Iris pigment epithelial cell (primary cell): Measurements from ENCODE around the gene ARID5B.

Experiments
- DNase-seq: peaks from one replicate; pipeline ENCODE4 v3.0.0-alpha.2; 2011; ENCODE audit warnings: low read depth

Gene ARID5B

DNA sequence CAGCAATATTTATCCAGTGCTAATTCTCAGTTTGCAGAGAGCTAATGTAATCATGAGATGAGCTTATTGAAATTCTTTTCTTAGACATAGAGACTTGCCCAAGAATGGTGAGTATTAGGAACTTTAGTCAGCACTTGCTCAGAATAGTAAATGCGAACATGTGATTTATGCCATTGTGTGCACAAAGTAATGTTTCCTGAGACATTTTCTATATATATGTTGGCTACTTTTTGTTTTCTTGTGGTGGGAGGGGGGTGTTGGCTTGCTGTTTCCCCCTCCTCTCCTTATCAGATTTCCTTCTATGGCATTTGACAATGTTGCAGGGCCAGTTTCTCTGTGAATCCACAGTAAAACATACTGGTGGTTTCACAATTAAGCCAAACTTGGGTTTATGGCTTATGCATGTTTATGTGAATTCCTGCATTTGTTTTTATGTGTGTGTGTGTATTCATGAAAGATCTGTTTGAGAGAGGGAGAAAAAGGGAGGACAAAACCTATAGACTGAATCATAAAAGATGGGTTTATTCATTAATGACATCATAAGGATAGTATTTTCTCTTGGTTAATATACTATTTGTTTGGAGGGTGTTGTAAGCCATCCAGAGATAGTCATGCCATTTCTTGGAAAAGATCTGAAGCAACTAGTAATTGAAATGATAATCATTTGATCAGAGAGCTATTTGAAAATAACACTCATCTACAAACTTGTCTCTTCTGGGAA is 36.3 kb downstream of the ARID5B start:
- DNase-seq = peak; percentile 72

DNA sequence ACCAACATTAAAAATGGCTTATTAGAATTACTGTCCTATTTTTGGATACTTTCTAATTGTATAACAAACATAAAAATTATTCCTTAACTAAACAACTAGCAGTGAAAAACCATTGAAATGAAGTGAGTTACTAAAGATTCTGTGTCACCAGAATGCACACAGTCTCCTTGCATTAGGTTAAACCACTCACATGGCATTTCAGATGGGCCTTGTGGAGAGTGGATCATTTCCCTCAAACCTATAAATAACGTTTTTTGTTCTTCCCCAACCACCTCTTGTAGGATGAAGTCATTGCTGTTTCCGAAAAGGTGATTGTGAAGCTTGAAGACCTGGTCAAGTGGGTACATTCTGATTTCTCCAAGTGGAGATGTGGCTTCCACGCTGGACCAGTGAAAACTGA is 38.4 kb downstream of the ARID5B start:
- DNase-seq = peak; percentile 34

DNA sequence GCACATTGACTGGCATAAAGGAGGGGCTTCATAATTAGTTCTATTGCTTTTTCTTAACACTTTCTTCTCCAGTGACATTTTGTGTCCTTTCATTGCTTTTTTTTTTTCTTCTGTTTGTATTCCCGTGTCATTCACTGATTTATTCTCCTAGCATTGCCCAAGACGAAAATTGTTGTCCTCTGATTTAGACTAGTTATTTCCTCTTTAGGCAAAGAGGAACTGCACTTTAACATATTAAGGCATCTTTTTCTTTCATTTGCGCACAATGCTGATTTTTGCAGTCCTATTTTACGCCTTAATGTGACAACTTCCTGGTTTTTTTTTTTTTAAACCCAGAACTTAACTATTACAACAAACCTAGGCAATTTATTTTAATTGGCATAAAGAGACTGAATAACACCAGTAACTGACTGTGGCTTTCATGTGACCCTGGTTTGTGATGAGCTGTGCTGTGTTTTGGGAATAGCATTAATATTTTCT is 39.7 kb downstream of the ARID5B start:
- no peak for DNase-seq

DNA sequence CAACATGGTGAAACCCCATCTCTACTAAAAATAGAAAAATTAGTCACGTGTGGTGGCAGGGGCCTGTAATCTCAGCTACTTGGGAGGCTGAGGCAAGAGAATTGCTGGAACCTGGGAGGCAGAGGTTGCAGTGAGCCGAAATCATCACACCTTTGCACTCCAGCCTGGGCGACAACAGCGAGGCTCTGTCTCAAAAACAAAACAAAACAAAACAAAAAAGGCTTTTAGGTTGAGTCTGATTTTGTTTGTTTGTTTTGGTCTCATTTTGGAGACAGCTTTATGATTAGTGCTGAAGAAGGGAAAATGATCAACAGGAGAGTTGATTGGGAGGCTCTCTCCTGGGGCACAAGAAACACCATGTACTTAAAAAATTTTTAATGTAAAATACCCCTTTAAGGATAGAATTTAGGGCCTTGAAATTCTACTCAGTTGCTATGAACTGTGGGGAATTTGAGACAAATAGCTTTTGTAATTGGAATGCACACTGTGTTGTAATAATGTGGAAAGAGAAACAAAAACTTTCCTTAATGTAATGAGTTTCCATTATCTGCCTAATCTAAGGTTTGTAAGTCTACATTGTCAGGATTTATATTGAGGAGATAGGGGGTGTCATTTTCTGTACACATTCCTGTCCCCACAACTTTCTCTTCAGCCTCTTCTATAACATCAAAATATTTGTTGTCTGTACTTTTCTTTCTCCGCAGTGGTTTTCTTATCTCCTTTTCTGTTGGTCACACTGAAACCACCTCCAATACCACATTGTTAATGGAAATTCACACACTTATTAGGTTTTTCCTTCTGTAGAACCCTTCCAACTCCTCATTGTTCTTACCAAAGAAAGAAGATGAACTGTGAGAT is 41.3 kb downstream of the ARID5B start:
- peak; percentile 81 for DNase-seq

DNA sequence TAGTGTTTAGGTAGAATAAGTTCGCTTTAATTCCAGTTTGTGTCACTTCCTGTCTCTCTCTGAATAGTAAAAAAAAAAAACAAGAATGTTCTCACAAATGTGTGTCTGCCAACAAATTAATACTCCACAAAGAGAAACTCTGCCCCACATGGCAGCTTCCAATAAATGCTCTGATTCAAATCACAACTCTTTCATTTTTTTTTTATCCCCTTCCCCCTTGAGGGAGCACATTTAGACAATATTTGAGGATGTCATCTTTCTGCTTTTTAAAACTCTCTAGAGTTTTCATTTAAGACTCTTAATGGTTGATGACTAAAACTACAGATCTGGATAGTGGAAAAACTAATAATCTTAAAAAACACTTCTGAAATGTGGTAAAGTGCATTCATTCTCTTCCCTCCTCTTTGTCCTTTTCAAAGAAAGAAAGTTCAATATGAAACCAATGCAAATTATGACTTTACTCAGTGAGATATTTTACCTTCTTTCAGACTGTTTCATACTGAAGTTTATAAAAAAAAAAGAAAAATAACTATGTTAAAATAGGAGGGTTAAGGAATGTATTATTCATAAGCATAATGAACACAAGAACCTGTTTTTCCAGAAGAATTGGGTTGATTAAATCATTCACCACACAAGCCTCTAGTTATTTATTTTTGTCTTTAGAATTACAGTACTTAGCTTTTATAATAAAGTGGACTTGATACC is 42.3 kb downstream of the ARID5B start:
- peak; percentile 85 for DNase-seq

DNA sequence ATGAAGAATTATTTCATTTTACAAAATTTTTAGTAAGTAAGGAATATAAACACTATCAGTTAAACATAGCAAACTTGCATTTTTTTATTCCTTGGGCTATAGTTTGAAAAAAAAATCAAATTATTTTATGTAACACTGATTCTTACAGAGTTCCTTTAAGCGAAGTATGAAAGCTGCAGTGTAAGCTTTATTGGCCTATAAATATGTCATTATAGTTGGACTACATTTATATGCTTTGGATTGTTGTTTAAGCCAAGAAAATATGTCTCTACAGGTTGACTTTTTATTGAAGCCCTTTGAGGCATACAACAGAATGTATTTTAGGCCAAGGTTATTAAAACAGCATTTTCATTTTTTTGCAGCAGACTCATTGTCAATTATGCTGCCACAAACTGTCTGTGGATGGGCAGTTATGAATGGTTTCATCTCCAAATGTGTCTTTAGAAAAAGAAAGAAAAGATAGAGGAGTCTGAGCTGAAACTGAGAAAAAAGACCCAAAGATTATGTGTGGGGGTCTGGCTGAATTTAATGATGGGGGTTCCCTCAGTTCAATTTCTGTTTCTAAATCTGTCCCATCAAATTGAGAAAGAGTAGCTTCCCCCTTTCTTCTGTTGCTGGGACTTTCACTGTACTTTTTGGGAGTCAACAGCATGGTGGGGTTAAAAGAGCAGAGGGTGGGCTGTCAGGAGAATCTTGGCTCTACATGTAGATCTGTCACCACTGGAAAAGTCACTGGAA is 43.1 kb downstream of the ARID5B start:
- DNase-seq = no peak

DNA sequence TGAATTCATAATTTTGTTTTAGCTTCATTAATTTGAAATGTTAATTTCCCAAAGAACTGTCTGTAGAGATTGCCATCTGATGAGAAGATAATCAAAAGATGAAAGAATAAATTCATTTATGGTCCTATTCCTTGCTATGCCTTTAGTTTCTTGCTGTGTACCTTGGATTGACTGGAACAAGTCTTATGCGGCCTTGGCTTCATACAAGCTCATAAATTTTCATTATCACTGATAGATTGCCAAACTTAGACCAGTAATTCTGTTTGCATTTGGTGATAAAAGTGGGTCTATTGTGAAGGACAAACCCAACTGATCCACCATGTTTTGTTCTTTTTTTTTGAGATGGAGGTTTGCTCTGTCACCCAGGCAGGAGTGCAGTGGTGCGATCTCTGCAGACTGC is 48.2 kb downstream of the ARID5B start:
- no peak for DNase-seq

DNA sequence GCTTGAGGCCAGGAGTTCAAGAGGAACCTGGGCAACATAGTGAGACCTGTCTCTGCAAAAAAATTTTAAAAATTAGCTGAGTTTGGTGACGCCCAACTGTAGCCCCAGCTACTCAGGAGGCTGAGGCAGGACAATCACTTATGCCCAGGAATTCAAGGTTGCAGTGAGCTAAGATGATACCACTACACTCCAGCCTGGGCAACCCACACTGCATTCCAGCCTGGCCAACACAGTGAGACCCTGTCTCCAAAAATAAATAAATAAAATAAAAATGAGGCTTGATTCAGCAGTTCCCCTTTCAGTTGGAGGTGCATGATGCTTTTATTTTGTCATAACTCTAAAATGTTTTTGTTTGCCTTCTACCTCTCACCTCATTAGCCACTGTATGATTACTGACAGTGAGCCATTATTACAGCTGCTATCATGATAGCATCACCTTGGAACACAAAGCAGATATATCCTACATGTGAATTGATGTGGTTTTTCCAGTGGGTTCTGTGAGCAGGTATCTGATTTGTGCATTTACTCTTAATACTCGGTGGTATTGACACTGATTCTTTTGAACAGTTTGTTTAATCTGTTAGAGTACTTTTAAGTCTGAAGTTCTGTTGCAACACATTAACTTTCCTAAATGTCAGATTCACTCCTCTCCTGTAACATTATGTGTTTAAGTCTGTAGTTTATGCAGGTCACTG is 49.1 kb downstream of the ARID5B start:
- DNase-seq = no peak

DNA sequence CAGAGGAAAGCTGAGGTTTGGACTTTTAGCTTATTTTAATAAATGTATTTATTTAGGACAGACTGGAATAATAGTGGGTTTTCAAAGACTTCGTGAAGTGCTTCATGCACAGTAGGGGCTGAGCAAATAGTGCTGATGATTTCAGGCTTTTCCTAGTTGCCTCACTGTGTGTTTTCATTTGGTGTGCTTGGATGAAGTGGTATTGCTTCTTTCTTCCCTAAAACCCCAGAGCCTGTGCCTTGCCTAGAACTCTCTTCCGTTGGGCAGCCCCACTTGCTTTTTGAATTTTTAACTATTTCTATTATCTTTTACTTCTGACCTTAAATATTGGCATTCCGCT is 49.6 kb downstream of the ARID5B start:
- DNase-seq = no peak

DNA sequence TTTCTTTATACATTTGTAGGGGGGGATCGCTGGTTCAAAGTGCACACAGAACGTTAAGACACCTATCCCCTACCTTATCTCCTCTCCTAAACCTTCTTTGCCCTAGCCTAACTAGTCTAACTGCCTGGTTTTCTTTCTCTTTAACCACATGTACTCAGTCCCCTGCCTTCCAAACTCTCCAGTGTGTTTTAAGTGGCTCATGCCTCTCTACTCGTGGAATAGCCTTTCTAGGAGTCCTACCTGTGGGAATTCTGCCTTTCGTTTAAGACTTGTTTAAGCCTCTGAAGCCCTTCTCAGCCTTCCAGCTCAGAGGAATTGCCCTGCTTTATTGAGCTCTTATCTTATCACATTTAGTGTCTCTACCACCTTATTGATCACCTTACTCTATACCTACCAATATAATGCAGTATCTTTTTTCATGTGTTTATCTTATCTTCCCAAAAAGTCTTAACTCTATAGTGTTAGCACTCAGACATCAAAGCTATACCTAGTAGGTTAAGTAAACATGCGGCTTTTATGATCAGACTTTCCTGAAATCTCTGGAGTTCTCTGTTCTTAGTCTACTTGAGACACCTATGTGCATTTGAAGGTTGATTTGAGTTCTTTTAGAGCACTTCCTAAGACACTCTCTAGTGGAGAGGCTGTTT is 50.7 kb downstream of the ARID5B start:
- DNase-seq = no peak

DNA sequence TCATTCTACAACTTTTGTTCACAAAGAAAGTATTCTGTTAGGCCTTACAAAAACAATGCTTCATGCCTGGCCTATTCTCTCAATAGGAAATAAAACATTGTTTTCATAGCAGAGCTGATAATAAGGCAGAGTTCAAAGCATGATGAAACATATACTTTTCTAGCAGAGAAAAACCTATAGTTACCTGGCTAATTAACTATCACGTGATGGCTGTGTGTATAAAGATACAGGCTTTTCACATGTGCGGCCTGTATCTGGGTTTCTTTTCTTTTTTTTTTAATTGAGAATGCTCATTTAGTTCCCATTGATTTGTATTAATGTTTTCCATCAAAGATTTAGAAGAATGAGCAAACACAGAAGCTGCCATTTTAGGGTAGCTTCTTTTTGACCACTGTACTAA is 51.7 kb downstream of the ARID5B start:
- no peak for DNase-seq

DNA sequence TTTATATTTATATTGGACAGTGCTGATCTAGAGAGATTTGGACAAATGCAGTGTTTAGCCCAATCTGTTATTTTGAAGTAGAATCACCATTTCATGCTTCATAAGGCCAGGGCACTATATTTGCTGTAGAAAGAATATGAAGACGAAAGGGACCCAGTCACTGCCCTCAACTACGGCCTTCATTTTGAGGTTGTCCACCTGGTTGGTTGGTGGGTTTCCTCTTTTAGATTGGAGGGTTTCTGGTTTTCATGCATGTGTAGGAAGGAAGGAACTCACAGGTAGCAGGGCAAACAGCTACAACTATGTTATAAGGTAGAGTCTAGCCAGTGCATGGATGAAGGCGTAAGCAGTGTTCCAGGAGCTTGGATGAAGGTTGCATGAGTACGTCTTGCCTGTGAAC is 56.3 kb downstream of the ARID5B start:
- no peak for DNase-seq

DNA sequence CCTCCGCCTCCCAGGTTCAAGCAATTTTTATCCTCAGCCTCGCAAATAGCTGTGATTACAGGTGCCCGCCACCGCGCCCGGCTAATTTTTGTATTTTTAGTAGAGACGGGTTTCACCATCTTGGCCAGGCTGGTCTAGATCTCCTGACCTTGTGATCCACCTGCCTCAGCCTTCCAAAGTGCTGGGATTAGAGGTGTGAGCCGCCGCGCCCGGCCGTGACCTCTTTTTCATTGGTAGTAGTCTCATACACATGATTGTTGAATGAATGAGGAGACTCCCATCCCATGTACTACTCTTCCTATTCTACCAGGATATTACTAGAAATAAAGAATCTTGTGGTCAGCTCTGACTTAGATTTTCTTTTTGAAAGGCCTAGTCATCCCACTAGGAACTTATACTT is 56.8 kb downstream of the ARID5B start:
- no peak for DNase-seq

DNA sequence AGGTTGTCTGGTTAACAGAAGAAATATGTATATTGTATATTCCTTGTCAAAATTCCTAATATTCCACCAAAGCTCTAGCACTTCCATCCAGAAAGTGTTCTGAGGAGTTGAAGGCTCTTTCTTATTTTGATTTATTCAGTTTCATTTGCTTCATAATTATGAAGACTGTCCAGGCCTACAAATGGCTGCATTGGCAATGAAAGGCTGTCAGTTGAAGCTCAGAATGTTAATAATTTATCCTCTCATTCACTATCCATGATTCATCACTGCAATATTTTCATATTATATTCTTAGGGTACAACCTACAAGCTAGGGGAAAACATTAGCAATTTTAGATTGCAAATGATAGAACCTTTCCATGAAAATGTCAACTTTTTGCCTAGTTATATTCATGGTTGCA is 57.3 kb downstream of the ARID5B start:
- no peak for DNase-seq

DNA sequence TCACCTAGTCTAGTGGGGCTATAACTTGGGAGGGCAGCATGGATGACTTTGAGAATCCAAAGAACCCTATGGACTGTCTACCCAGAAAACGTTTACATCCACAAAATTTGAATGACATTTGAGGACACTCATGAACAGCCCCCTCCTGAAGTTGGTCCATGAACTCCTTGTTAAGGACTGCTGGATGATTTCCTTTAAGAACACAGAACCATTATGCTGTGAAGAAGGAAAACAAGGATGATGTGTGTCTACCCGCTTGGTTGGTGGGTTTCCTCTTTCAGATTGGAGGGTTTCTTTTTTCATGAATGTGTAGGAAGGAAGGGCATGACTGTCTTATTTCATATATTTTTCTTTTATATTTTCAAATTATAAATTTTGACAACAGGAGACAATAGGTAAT is 58.3 kb downstream of the ARID5B start:
- DNase-seq = no peak

DNA sequence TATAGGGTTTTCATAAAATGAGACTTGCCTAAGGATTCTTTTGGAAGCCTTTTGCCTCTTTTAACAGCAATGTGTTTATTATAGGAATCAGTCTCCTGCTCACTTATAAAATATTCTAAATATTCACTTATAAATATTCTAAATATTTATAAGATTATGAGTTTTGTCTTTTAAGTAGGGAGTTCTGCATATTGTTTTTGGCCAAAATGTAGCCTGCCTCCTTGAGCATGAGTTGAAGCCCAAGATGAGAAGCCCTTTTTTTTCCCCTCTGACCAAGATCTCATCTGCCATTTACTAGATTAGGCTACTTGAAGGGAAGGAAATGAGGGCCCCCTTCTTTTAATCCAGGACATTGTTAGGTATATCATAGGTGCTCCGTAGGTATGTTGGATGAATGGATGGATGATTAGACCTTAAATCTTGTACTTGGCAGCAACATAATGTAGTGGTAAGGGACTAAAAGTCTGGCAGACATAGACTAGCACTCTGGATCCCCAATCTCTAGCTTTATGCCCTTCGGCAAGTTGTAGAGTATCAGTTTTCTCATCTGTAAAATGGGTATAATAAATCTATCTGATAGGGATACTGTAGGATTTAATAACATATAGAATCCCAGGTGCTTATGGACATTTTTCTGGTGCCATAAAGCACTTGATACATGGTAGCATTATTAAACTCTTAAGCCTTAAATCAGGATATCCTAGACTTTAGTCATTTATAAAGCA is 59.1 kb downstream of the ARID5B start:
- no peak for DNase-seq

DNA sequence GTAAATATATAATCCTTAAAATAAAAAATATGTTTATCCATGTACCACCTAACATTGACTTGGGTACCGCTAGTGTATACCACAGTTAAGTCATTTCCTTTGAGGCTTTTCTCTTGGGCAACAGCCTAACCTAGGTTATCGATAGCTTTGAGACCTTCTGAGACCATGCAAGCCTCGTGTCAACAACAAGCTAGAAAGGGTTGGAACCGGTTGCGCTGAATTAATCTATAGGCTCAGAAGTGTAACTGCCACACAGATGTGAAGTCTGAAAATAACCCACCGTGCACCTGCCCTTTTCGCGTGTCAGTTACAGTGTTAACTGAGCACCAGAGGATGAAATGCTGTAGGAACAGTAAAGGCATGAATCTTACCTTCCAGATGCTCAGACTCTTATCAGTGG is 59.8 kb downstream of the ARID5B start:
- DNase-seq = no peak

DNA sequence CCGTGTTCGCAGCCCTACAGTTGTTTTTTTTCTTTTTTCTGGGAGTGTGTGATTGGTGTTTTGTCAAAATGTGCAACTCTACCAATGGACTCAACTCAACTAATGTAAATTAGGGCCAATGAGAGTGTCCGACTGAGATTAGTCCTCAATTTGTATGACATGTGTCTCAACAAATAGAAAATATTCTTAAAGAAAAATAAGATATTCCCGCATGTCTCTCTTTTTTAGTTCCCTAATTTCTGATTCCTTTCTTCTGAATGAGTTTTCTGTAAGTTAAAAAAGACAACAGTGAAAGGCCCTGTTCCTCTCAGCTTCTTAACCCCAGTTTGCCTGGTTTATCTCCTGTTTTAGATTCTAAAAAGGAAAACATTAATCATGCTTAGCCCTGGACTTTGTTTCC is 61.5 kb downstream of the ARID5B start:
- DNase-seq = no peak

DNA sequence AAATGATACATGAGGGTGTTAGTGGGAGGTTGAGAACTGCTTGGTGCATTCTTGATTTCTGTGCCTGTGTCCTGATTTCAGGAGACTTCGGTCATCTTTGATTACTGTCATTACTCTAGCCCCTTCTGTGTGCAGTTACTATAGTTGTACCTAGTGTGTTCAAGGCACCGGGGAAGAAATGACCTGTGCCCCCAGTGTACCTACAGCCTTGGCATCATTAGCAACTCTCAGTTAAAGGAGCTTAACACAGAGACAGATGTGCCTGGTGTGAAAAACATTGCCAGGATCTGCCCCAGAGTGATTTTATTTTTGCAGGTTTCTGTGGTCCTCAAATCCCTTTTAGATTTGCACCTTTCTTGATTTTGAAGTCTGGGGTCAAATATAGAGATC is 62.2 kb downstream of the ARID5B start:
- no peak for DNase-seq

DNA sequence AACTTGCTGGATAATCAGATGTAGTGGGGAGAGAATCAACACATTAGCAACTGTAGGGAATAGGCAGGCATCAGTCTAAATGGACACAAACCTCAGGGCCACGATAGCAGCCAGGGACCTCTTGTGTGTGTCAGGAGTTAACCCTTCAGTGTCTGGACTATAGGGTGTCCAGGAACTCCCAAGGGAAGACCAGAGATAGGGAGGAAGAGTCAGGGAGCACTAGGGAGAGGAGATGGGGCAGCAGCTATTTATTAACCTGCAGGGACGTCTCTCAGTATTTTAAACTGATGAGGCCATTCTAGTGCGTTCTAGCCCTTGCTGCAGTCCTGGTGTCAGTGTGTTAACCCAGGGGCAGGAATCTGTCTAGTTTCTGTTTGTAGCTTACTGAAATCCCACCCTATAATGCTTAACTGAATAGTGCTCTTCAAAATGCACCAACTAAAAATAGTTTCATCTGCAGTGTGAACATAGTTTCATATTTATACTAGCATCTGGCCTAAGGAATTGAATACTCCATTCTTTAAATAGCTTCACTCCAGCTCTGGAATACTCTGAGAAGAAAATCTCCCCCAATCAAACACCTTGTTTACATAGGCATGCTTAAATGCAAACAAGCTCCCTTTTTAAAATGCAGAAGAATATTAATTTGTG is 62.7 kb downstream of the ARID5B start:
- no peak for DNase-seq
